Activated CD8-positive, alpha-beta memory T cell treated with anti-CD3 and anti-CD28 coated beads, Interleukin-2, amount 50 U/mL, for 48 hours (primary cell): Measurements from ENCODE around the gene PMVK.

Source experiments
- DNase-seq: peaks from one replicate; pipeline ENCODE4 v3.0.0-alpha.2; 2020

PMVK gene

GRCh38 chr1:154945160-154945961, 8.8 kb upstream of the PMVK start:
- no peak for DNase-seq

GRCh38 chr1:154944401-154945159, 8.1 kb upstream of the PMVK start:
- no peak for DNase-seq

GRCh38 chr1:154943649-154944400, 7.3 kb upstream of the PMVK start:
- no peak for DNase-seq

GRCh38 chr1:154941333-154942013, 5.0 kb upstream of the PMVK start:
- DNase-seq: no peak

GRCh38 chr1:154940651-154941194, 4.2 kb upstream of the PMVK start:
- DNase-seq: no peak

GRCh38 chr1:154940213-154940560, 3.7 kb upstream of the PMVK start:
- no peak for DNase-seq

GRCh38 chr1:154938604-154939399, 2.3 kb upstream of the PMVK start:
- DNase-seq: no peak

GRCh38 chr1:154937988-154938386, 1.5 kb upstream of the PMVK start:
- no peak for DNase-seq

- DNase-seq: peak; percentile 92
These were observed 817 bp upstream of the PMVK start for GRCh38 chr1:154937085-154937987.

GRCh38 chr1:154935749-154936554, 567 bp downstream of the PMVK start:
- no peak for DNase-seq

- no peak for DNase-seq
These were observed 2.1 kb downstream of the PMVK start for GRCh38 chr1:154934358-154934948.

GRCh38 chr1:154931940-154932487, 4.5 kb downstream of the PMVK start:
- no peak for DNase-seq

GRCh38 chr1:154926201-154926600, 10.3 kb downstream of the PMVK start:
- DNase-seq: no peak

GRCh38 chr1:154925335-154926170, 11.0 kb downstream of the PMVK start:
- DNase-seq: no peak

- no peak for DNase-seq
These were observed 12.8 kb downstream of the PMVK start for GRCh38 chr1:154923695-154924094.

- DNase-seq: no peak
These were observed 23.2 kb downstream of the PMVK start for GRCh38 chr1:154913273-154913672.

GRCh38 chr1:154912755-154913154, 23.8 kb downstream of the PMVK start:
- no peak for DNase-seq
